G401 (cell line): ENCODE data around the gene UCN2. TPM values are rescaled to one million over a fixed set of nuclear protein-coding genes. Genes with fewer than 3 reads are reported as not detected.

ENCODE experiments used
- DNase-seq: peaks from one replicate; pipeline ENCODE4 v3.0.0-alpha.2; 2015; ENCODE audit warnings: low spot score
- in situ Hi-C: cut with HindIII; loops from 2 replicates; pipeline ENCODE4 v1.10.0; 2016; ENCODE audit warnings: low sequenced_read_pairs, mixed read lengths
- total RNA-seq: library from RNA; depleted of rRNA; stranded (reverse); fragments of >200 nt; shearing (Covaris generic); gene quantifications from 2 replicates; pipeline ENCODE4 v1.2.3, GENCODE V29; 2014; rRNA removed

Gene UCN2
- total RNA-seq, 1 experiment from 2014 or later: not detected

DNA sequence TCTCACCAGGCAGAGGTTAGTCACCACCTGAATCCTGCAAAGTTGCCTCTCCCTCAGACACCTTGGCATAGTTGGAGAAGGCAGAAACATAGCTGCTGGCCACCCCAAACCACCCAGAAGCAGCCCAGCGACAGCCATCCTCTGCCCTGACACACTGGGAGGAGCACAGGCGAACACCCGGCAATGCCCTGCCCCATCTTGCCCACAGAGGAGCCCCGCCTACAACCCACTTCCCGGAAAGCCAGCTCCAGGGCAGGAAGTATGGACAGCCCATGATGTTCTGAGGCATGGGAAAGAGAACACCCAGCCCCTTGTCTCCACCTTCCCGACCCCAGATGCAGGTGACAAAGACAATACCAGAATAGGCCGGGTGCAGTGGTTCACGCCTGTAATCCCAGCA, 47.0 kb downstream of the UCN2 start:
- in situ Hi-C loops: no loop called here
- DNase-seq: no peak

DNA sequence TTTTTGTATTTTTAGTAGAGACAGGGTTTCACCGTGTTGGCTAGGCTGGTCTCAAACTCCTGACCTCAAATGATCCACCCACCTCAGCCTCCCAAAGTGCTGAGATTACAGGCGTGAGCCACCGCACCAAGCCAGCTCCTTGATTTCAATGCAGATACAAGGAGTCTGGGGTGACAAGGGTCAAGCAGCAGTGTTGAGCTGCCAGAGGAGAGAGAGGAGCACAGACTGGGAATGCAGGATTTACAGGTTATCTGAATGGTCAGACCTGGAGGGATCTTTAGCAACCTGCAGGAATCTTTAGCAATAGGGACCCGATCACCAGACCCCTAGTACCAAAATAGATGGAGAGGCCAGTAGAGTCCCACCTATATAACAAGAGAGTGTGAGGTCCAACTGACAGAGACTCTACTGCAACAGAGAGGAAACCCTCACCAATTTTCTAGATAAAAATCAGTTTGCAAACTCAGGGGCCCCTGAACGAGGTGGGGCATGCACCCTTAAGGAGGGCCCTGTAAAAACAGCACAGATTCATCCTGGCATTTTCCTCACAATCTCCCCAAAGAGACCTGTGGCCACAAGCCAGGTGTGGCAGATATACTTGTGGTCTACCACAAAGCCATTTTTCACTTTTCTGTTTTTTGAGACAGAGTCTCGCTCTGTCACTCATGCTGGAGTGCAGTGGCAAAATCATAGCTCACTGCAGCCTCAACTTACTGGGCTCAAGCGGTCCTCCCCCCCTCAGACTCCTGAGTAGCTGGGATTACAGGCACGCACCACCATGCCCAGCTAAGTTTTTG, 49.0 kb downstream of the UCN2 start:
- no peak for DNase-seq
- in situ Hi-C loops: no loop called here

Other genes with a start within 250 kb of the UCN2 start
- gene SPINK8, start 230.1 kb downstream of the UCN2 start, total RNA-seq: not detected in 2 replicates
- gene FBXW12, start 191.6 kb downstream of the UCN2 start, total RNA-seq: 0.68 TPM in 1 of 2 replicates, not detected in the other
- 10.7 and 23.5 TPM in 2 replicates for gene PLXNB1, start 133.7 kb downstream of the UCN2 start, total RNA-seq
- 21.3 and 30.0 TPM in 2 replicates for gene CCDC51, start 123.7 kb downstream of the UCN2 start, total RNA-seq
- 770 and 948 TPM in 2 replicates for gene TMA7, start 123.5 kb downstream of the UCN2 start, total RNA-seq
- gene ATRIP, start 117.0 kb downstream of the UCN2 start, total RNA-seq: 10.8 and 12.6 TPM in 2 replicates
- gene SHISA5, start 59.6 kb downstream of the UCN2 start, total RNA-seq: 115 and 124 TPM in 2 replicates
- gene PFKFB4, start 7.0 kb downstream of the UCN2 start, total RNA-seq: 9.7 and 18.8 TPM in 2 replicates
- gene COL7A1, start 31.5 kb upstream of the UCN2 start, total RNA-seq: 0.12 and 0.34 TPM in 2 replicates
- gene UQCRC1, start 45.9 kb upstream of the UCN2 start, total RNA-seq: 474 and 540 TPM in 2 replicates
- not detected in 2 replicates for gene TMEM89, start 58.0 kb upstream of the UCN2 start, total RNA-seq
- gene SLC26A6, start 71.7 kb upstream of the UCN2 start, total RNA-seq: 40.2 and 51.0 TPM in 2 replicates
- 4.6 and 5.0 TPM in 2 replicates for gene CELSR3, start 99.1 kb upstream of the UCN2 start, total RNA-seq
- 12.9 and 17.1 TPM in 2 replicates for gene NCKIPSD, start 122.1 kb upstream of the UCN2 start, total RNA-seq
- 105 and 114 TPM in 2 replicates for gene IP6K2, start 153.4 kb upstream of the UCN2 start, total RNA-seq